SK-N-SH (cell line): ENCODE results near the gene C19orf47. TPM values are rescaled to one million over a fixed set of nuclear protein-coding genes. Genes with fewer than 3 reads are reported as not detected.

ENCODE experiments used
- CTCF ChIA-PET: fragments of 300-600, 350-600 bp; formaldehyde crosslinking; extraction: SDS; loops from one replicate; lab custom pipeline; 2021; lab: Yijun Ruan, JAX
- POLR2A ChIA-PET: fragments of 350-600 bp; sonication (Branson Sonifier 250); formaldehyde crosslinking; extraction: SDS; loops from one replicate; lab custom pipeline; 2020; ENCODE audit warnings: antibody characterized with exemption, inconsistent platforms; lab: Yijun Ruan, JAX
- DNase-seq: peaks from one replicate; pipeline ENCODE4 v3.0.0; 2012
- H2AFZ ChIP-seq: fragments of 200-600 bp; sonication (generic); 2 replicates; pipeline ENCODE4 v1.8.1; 2016; ENCODE audit warnings: antibody characterized with exemption, mild to moderate bottlenecking, low read depth
- H3F3A ChIP-seq: fragments of 200-600 bp; sonication (generic); replicated peaks from 2 replicates; pipeline ENCODE3; 2016; ENCODE audit warnings: antibody characterized with exemption, mild to moderate bottlenecking; ENCODE audit not compliant: insufficient read depth
- H3K27ac ChIP-seq, 2 experiments: fragments of 200-500 bp in 1 of 2; fragments of 200-600 bp in 1 of 2; sonication (Bioruptor generic) in 1 of 2; sonication (generic), shearing (Covaris generic) in 1 of 2; 2 replicates each; pipeline versions ENCODE4 v1.5.1 to v1.6.1; 2014 to 2016; ENCODE audit warnings: low read depth in 2 of 2, inconsistent platforms in 1 of 2, low read length in 1 of 2, mild to moderate bottlenecking in 1 of 2, mixed read lengths in 1 of 2
- H3K27me3 ChIP-seq: fragments of 200-600 bp; sonication (generic), shearing (Covaris generic); 2 replicates; pipeline ENCODE4 v1.6.1; 2016; ENCODE audit warnings: mixed run types; ENCODE audit not compliant: insufficient read depth
- H3K36me3 ChIP-seq, 2 experiments: fragments of 200-500 bp in 1 of 2; fragments of 200-600 bp in 1 of 2; sonication (Bioruptor generic) in 1 of 2; sonication (generic) in 1 of 2; replicated peaks in 1 of 2; 2 replicates each; pipeline versions ENCODE3 to v1.5.1; 2014 to 2016; ENCODE audit warnings: low read length in 1 of 2, mild to moderate bottlenecking in 1 of 2; ENCODE audit not compliant: insufficient read depth in 2 of 2, control insufficient read depth in 1 of 2
- H3K4me1 ChIP-seq, 2 experiments: fragments of 200-500 bp in 1 of 2; fragments of 200-600 bp in 1 of 2; sonication (Bioruptor generic) in 1 of 2; sonication (generic), shearing (Covaris generic) in 1 of 2; 2 replicates each; pipeline versions ENCODE4 v1.5.1 to v1.6.1; 2014 to 2016; ENCODE audit warnings: low read depth in 1 of 2, low read length in 1 of 2, mixed run types in 1 of 2; ENCODE audit not compliant: insufficient read depth in 2 of 2, control insufficient read depth in 1 of 2
- H3K4me2 ChIP-seq: fragments of 200-600 bp; sonication (generic), shearing (Covaris generic); 2 replicates; pipeline ENCODE4 v1.6.1; 2017; ENCODE audit warnings: mixed run types
- H3K4me3 ChIP-seq, 2 experiments: fragments of 200-500 bp in 1 of 2; fragments of 200-600 bp in 1 of 2; sonication (Bioruptor generic) in 1 of 2; sonication (generic), shearing (Covaris generic) in 1 of 2; 2 replicates each; pipeline versions ENCODE4 v1.5.1 to v1.8.1; 2014 to 2016; ENCODE audit warnings: low read depth in 2 of 2, inconsistent platforms in 1 of 2, low read length in 1 of 2, mild to moderate bottlenecking in 1 of 2, mixed read lengths in 1 of 2, moderate library complexity in 1 of 2
- H3K79me2 ChIP-seq: fragments of 200-600 bp; sonication (generic); 2 replicates; pipeline ENCODE4 v1.8.1; 2017; ENCODE audit warnings: mild to moderate bottlenecking; ENCODE audit not compliant: insufficient read depth
- H3K9ac ChIP-seq: fragments of 200-600 bp; sonication (generic); 2 replicates; pipeline ENCODE4 v1.6.1; 2017; ENCODE audit warnings: mixed run types
- H3K9me2 ChIP-seq: fragments of 200-600 bp; sonication (generic); 2 replicates; pipeline ENCODE4 v1.6.1; 2017; ENCODE audit warnings: mixed run types
- H3K9me3 ChIP-seq: fragments of 200-600 bp; sonication (generic); 2 replicates; pipeline ENCODE4 v1.6.1; 2017; ENCODE audit warnings: mixed run types, mild to moderate bottlenecking, moderate library complexity
- H4K20me1 ChIP-seq: fragments of 200-600 bp; sonication (generic); 2 replicates; pipeline ENCODE4 v1.6.1; 2017; ENCODE audit warnings: mild to moderate bottlenecking, mixed run types; ENCODE audit not compliant: insufficient read depth
- CHD2 ChIP-seq: fragments of 150-350 bp; IDR thresholded peaks from 2 replicates; pipeline ENCODE4 v1.6.1; 2018; ENCODE audit warnings: low read length; ENCODE audit not compliant: partially characterized antibody
- ELF1 ChIP-seq: IDR thresholded peaks from 2 replicates; pipeline ENCODE4 v1.4.0; 2012
- EP300 ChIP-seq, 2 experiments: IDR thresholded peaks; 2 replicates each; pipeline versions ENCODE4 v1.4.0 to v1.6.1; 2012; ENCODE audit warnings: borderline replicate concordance in 1 of 2, low read depth in 1 of 2, low read length in 1 of 2
- FOSL2 ChIP-seq: IDR thresholded peaks from 2 replicates; pipeline ENCODE4 v1.4.0; 2012; ENCODE audit warnings: low read depth, mild to moderate bottlenecking, moderate library complexity, borderline replicate concordance
- FOXJ3 ChIP-seq: sonication (generic); formaldehyde crosslinking; IDR thresholded peaks from 2 replicates; pipeline ENCODE4 v1.5.1; 2020; ENCODE audit warnings: mild to moderate bottlenecking, missing genetic modification reagents
- GABPA ChIP-seq: IDR thresholded peaks from 2 replicates; pipeline ENCODE4 v1.4.0; 2012; ENCODE audit warnings: low read depth, mild to moderate bottlenecking
- NFIC ChIP-seq: IDR thresholded peaks from 2 replicates; pipeline ENCODE4 v1.4.0; 2012; ENCODE audit warnings: borderline replicate concordance
- NRF1 ChIP-seq: IDR thresholded peaks from 2 replicates; pipeline ENCODE4 v1.6.1; 2012; ENCODE audit warnings: low read depth, mild to moderate bottlenecking, low read length
- POLR2AphosphoS5 ChIP-seq: IDR thresholded peaks from 2 replicates; pipeline ENCODE4 v1.6.1; 2012; ENCODE audit warnings: low read depth, low read length
- RXRA ChIP-seq: IDR thresholded peaks from 2 replicates; pipeline ENCODE4 v1.4.0; 2012; ENCODE audit warnings: low read depth, mild to moderate bottlenecking, borderline replicate concordance
- SMC3 ChIP-seq: IDR thresholded peaks from 2 replicates; pipeline ENCODE4 v1.6.1; 2012; ENCODE audit warnings: low read depth, low read length, improper control_type of control experiment
- TAF1 ChIP-seq: IDR thresholded peaks from 2 replicates; pipeline ENCODE4 v1.6.1; 2012; ENCODE audit warnings: low read depth, mild to moderate bottlenecking, low read length, moderate library complexity, borderline replicate concordance
- YY1 ChIP-seq: IDR thresholded peaks from 2 replicates; pipeline ENCODE4 v1.4.0; 2012; ENCODE audit warnings: low read depth, mild to moderate bottlenecking
- WGBS: methylation state at CpG from one replicate; pipeline ENCODE4 v1.1.6; 2017; ENCODE audit warnings: low lambda C conversion rate; 5-methylcytosine and 5-hydroxymethylcytosine counted together
- polyA plus RNA-seq, 3 experiments: library from polyadenylated mRNA; depleted of rRNA; stranded (reverse); fragments of >200 nt; gene quantifications; 2 replicates each; pipeline ENCODE4 v1.2.3, GENCODE V29; 2012
- TF ChIP-seq, protein P1 (sequence below): fragments of 200-600 bp; sonication (generic); IDR thresholded peaks from 2 replicates; pipeline ENCODE4 v1.6.1; 2017; ENCODE audit warnings: antibody characterized with exemption, mild to moderate bottlenecking, moderate library complexity
- TF ChIP-seq, protein P2 (sequence below): IDR thresholded peaks from 2 replicates; pipeline ENCODE4 v1.4.0; 2012; ENCODE audit warnings: low read depth
- TF ChIP-seq, protein P3 (sequence below): IDR thresholded peaks from 2 replicates; pipeline ENCODE4 v1.4.0; 2012; ENCODE audit warnings: low read depth, borderline replicate concordance
- TF ChIP-seq, protein P4 (sequence below): IDR thresholded peaks from 2 replicates; pipeline ENCODE4; 2012
- TF ChIP-seq, protein P5 (sequence below): fragments of 150-350 bp; IDR thresholded peaks from 2 replicates; pipeline ENCODE4 v1.6.1; 2017; ENCODE audit warnings: antibody characterized with exemption, low read length, low read depth, borderline replicate concordance
- TF ChIP-seq, protein P6 (sequence below): fragments of 150-350 bp; IDR thresholded peaks from 2 replicates; pipeline ENCODE4 v1.6.1; 2016; ENCODE audit warnings: mild to moderate bottlenecking, low read depth, low read length

The C19orf47 gene
- polyA plus RNA-seq, 1 of the 3 experiments (the other 2 are of a cell fraction): 17.2 TPM

DNA sequence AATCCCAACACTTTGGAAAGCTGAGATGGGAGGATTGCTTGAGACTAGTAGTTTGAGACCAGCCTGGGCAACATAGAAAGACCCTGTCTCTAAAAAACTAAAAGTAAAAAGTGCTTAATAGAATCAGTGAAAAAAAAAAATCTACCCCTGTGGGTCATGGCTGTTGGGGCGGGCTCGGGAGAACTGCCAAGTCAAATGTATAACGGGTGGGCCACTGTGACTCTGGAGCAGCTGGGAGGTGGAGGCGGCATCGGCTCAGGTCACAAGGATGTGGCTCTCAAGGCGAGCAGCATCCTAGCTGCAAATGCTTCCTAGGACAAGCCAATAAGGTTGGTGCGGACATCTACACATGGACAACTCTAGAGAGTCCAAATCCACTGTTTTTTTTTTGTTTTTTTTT lies 30.9 kb downstream of the C19orf47 start:
- H2AFZ ChIP-seq: no peak overlapping the region
- TF ChIP-seq EP300 (IDR thresholded peaks at IDR 0.05; ENCODE audit: borderline replicate concordance in 1 of 2, low read depth in 1 of 2, low read length in 1 of 2) (no peak), POLR2AphosphoS5 (no peak), FOSL2 (no peak), YY1 (no peak), FOXJ3 (CRISPR knock-in tag) (no peak)
- TF ChIP-seq, protein P1, sequence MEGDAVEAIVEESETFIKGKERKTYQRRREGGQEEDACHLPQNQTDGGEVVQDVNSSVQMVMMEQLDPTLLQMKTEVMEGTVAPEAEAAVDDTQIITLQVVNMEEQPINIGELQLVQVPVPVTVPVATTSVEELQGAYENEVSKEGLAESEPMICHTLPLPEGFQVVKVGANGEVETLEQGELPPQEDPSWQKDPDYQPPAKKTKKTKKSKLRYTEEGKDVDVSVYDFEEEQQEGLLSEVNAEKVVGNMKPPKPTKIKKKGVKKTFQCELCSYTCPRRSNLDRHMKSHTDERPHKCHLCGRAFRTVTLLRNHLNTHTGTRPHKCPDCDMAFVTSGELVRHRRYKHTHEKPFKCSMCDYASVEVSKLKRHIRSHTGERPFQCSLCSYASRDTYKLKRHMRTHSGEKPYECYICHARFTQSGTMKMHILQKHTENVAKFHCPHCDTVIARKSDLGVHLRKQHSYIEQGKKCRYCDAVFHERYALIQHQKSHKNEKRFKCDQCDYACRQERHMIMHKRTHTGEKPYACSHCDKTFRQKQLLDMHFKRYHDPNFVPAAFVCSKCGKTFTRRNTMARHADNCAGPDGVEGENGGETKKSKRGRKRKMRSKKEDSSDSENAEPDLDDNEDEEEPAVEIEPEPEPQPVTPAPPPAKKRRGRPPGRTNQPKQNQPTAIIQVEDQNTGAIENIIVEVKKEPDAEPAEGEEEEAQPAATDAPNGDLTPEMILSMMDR: no peak
- TF ChIP-seq, protein P2, sequence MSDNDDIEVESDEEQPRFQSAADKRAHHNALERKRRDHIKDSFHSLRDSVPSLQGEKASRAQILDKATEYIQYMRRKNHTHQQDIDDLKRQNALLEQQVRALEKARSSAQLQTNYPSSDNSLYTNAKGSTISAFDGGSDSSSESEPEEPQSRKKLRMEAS: no peak
- TF ChIP-seq, protein P3, sequence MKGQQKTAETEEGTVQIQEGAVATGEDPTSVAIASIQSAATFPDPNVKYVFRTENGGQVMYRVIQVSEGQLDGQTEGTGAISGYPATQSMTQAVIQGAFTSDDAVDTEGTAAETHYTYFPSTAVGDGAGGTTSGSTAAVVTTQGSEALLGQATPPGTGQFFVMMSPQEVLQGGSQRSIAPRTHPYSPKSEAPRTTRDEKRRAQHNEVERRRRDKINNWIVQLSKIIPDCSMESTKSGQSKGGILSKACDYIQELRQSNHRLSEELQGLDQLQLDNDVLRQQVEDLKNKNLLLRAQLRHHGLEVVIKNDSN: no peak

DNA sequence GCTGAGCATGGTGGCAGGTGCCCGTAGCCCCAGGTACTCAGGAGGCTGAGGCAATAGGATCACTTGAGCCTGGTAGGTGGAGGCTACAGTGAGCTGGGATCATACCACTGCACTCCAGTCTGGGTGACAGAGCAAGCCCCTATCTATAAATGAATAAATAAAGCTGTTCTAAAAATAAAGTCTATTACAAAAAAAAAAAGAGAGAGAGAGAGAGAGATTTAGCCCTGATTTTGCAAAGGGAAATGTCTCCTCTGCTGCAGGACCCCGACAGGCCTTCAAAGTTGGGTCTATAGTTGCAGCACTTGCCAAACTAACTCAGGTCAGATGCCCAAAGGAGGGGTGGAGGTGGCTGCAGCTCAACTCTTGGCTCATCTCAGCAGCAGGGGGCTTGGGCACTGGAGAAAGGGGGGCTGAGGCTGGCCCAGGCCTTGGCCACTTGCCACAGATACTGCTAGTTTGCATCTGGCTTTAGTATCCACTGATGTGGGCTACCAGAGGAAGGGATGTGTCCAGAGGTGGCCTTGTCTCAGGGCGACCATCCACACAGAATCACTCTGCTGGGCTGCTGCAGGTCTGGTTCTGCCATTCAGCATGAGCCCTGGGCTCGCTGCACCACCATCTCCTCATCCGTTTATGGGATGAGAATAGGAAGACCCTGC lies 32.3 kb downstream of the C19orf47 start:
- TF ChIP-seq TAF1: no peak
- TF ChIP-seq YY1: no peak
- TF ChIP-seq, protein P4, sequence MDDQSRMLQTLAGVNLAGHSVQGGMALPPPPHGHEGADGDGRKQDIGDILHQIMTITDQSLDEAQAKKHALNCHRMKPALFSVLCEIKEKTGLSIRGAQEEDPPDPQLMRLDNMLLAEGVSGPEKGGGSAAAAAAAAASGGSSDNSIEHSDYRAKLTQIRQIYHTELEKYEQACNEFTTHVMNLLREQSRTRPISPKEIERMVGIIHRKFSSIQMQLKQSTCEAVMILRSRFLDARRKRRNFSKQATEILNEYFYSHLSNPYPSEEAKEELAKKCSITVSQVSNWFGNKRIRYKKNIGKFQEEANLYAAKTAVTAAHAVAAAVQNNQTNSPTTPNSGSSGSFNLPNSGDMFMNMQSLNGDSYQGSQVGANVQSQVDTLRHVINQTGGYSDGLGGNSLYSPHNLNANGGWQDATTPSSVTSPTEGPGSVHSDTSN: no peak
- no peak for TF ChIP-seq NFIC
- TF ChIP-seq, protein P5, sequence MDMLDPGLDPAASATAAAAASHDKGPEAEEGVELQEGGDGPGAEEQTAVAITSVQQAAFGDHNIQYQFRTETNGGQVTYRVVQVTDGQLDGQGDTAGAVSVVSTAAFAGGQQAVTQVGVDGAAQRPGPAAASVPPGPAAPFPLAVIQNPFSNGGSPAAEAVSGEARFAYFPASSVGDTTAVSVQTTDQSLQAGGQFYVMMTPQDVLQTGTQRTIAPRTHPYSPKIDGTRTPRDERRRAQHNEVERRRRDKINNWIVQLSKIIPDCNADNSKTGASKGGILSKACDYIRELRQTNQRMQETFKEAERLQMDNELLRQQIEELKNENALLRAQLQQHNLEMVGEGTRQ: no peak
- TF ChIP-seq GABPA: no peak
- TF ChIP-seq, protein P3: no peak
- TF ChIP-seq NRF1: no peak
- TF ChIP-seq, protein P6, sequence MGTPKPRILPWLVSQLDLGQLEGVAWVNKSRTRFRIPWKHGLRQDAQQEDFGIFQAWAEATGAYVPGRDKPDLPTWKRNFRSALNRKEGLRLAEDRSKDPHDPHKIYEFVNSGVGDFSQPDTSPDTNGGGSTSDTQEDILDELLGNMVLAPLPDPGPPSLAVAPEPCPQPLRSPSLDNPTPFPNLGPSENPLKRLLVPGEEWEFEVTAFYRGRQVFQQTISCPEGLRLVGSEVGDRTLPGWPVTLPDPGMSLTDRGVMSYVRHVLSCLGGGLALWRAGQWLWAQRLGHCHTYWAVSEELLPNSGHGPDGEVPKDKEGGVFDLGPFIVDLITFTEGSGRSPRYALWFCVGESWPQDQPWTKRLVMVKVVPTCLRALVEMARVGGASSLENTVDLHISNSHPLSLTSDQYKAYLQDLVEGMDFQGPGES: no peak
- TF ChIP-seq FOSL2: no peak
- TF ChIP-seq RXRA: no peak
- TF ChIP-seq SMC3: no peak
- TF ChIP-seq FOXJ3 (CRISPR knock-in tag): no peak
- TF ChIP-seq ELF1: no peak
- TF ChIP-seq CHD2: no peak
- POLR2A ChIA-PET: no interaction called here
- CTCF ChIA-PET: interaction anchor here (1.3 to 5.3 kb wide), 2 partner anchors 11 to 176 kb away, joined by 4 to 25 read pairs; no protein-coding TSS in a partner anchor

More for the DNA sequence above, 30.9 kb downstream of the C19orf47 start:
- ChIA-PET POLR2A (no interaction called here), CTCF (interaction anchor here (0.8 to 5.3 kb wide), 4 partner anchors 12 to 317 kb away, joined by 3 to 25 read pairs (median 3); no protein-coding TSS in a partner anchor)
- Histone ChIP-seq H3K9ac (no peak overlapping the region), H3K27me3 (no peaks in the 10 kb centered on the region), H3K4me1 (peaks cover 0 to 5% of the 10 kb centered on the region in 2 experiments; a peak in 1 of 4 replicates), H3F3A (no peaks in the 10 kb centered on the region), H3K4me2 (no peak overlapping the region), H3K36me3 (peaks cover 5 to 14% of the 10 kb centered on the region in 2 experiments), H3K79me2 (no peaks in the 10 kb centered on the region), H3K27ac (no peak overlapping the region), H3K4me3 (no peak overlapping the region), H3K9me2 (no peaks in the 10 kb centered on the region), H3K9me3 (no peaks in the 10 kb centered on the region), H4K20me1 (no peaks in the 10 kb centered on the region)
- DNase-seq: no peak
- 97% methylated on average over 7 of the region's 7 CpGs for WGBS

More for the DNA sequence above, 32.3 kb downstream of the C19orf47 start:
- H3K9ac ChIP-seq: no peak overlapping the region
- peaks cover 5 to 7% of the 10 kb centered on the region in 2 experiments for H3K36me3 ChIP-seq
- H3K27ac ChIP-seq: no peak overlapping the region; a peak in 1 of 4 replicates
- H3K4me2 ChIP-seq: no peak overlapping the region
- H3K9me3 ChIP-seq: no peaks in the 10 kb centered on the region
- no peak overlapping the region for H3K4me3 ChIP-seq
- no peaks in the 10 kb centered on the region for H3K79me2 ChIP-seq
- peaks cover 0 to 5% of the 10 kb centered on the region in 2 experiments; a peak in 1 of 4 replicates for H3K4me1 ChIP-seq
- no peaks in the 10 kb centered on the region for H4K20me1 ChIP-seq
- H3K9me2 ChIP-seq: no peaks in the 10 kb centered on the region
- H2AFZ ChIP-seq: no peak overlapping the region
- WGBS: 88% methylated on average over 5 of the region's 5 CpGs
- H3F3A ChIP-seq: no peaks in the 10 kb centered on the region
- DNase-seq: peak; percentile 57
- H3K27me3 ChIP-seq: no peaks in the 10 kb centered on the region
